ENCODE data around the gene PARD3B. TPM values are rescaled to one million over a fixed set of nuclear protein-coding genes. Genes with fewer than 3 reads are reported as not detected.

The PARD3B gene
- total and polyA plus RNA-seq, 10 of the 15 experiments (the other 5 are each of a cell fraction or from before 2014, with no cell fraction given): 0.01 to 0.54 (median 0.07) TPM; not detected in 7

GRCh38 chr2:204727368-204727767 lies 182.1 kb downstream of the PARD3B start:
- H3K27me3 ChIP-seq (replicated peaks in 1 of 2; ENCODE audit: control insufficient read depth in 2 of 2, insufficient read depth in 2 of 2, low read length in 1 of 2): no peaks in the 10 kb centered on the region
- H2AFZ ChIP-seq (ENCODE audit: control insufficient read depth, low read depth, low read length): no peak overlapping the region
- ChIA-PET POLR2A (no interaction called here), SMC1A (ENCODE audit: uncharacterized antibody, unreplicated experiment) (no interaction called here), CTCF (interaction anchor here (1.1 kb wide), 1 partner anchor 23 kb away, joined by 3 read pairs; no protein-coding TSS in a partner anchor), RAD21 (ENCODE audit: unreplicated experiment) (no interaction called here)
- H3K4me1 ChIP-seq (ENCODE audit: control insufficient read depth, insufficient read depth, low read length): no peaks in the 10 kb centered on the region
- H4K20me1 ChIP-seq (ENCODE audit: control insufficient read depth, insufficient read depth): no peaks in the 10 kb centered on the region
- no peak overlapping the region for H3K27ac ChIP-seq (ENCODE audit: control insufficient read depth, insufficient read depth)
- BruUV-seq (replicated peaks): no TSS peak
- intact Hi-C loops (cut with micrococcal nuclease; ENCODE audit: unreplicated experiment) (no loop called here), in situ Hi-C loops (cut with MboI) (no loop called here)
- H3K79me2 ChIP-seq (ENCODE audit: control insufficient read depth, insufficient read depth, low read length): no peaks in the 10 kb centered on the region
- H3K4me3 ChIP-seq: no peak overlapping the region
- H3K36me3 ChIP-seq (ENCODE audit: control insufficient read depth in 2 of 2, insufficient read depth in 2 of 2, low read length in 1 of 2): no peaks in the 10 kb centered on the region
- H3K4me2 ChIP-seq (ENCODE audit: control insufficient read depth, insufficient read depth): no peak overlapping the region
- FAIRE-seq: no peak
- DNase-seq (ENCODE audit: low read depth, low spot score): no peak
- no peak overlapping the region for H3K9ac ChIP-seq (ENCODE audit: control insufficient read depth, insufficient read depth, low read length)
- 1% methylated on average over 3 of the region's 3 CpGs for WGBS (ENCODE audit: insufficient coverage, insufficient replicate concordance, low lambda C conversion rate, missing lambda C conversion rate)
- no peaks in the 10 kb centered on the region for H3K9me3 ChIP-seq (replicated peaks; ENCODE audit: control insufficient read depth, insufficient read depth, low read length)
- TF ChIP-seq REST (IDR thresholded peaks at IDR 0.05; ENCODE audit: low read depth, low read length) (no peak), BRCA1 (IDR thresholded peaks at IDR 0.05; ENCODE audit: low read depth, low read length) (no peak), PBX3 (IDR thresholded peaks at IDR 0.05; ENCODE audit: insufficient replicate concordance, low read depth, low read length) (no peak), SPI1 (IDR thresholded peaks at IDR 0.05; ENCODE audit: borderline replicate concordance, insufficient read depth, low read depth, low read length) (no peak), DPF2 (IDR thresholded peaks at IDR 0.05) (no peak), RUNX3 (IDR thresholded peaks at IDR 0.05; ENCODE audit: low read length) (no peak), EED (IDR thresholded peaks at IDR 0.05; ENCODE audit: low read depth) (no peak), ELK1 (IDR thresholded peaks at IDR 0.05; ENCODE audit: low read depth, low read length) (no peak), HDGF (IDR thresholded peaks at IDR 0.05) (no peak), YBX1 (IDR thresholded peaks at IDR 0.05) (no peak), RAD51 (IDR thresholded peaks at IDR 0.05) (no peak), TBL1XR1 (IDR thresholded peaks at IDR 0.05; ENCODE audit: low read depth, low read length) (no peak), RFX5 (IDR thresholded peaks at IDR 0.05; ENCODE audit: low read depth, low read length) (no peak)
- ATAC-seq: no peak
